Measurements from ENCODE around the gene PLAAT2.
A peak's percentile ranks its signal among the peaks of the same experiment; 100 is the strongest.

PLAAT2 gene

DNA sequence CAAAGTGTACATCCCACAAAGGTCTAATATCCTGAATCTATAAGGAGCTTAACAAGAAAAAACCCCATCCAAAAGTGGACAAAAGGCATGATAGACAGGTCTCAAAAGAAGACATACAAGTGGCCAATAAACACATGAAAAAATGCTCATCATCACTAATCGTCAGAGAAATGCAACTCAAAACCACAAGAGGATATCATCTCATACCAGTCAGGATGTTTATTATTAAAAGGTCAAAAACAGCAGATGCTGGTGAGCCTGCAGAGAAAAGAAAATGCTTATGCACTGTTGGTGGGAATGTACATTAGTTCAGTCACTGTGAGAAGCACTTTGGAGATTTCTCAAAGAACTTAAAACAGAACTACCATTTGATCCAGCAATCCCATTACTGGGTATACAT, 44.6 kb downstream of the PLAAT2 start:
- peak; percentile 68 for DNase-seq (ENCODE audit: low read depth)

DNA sequence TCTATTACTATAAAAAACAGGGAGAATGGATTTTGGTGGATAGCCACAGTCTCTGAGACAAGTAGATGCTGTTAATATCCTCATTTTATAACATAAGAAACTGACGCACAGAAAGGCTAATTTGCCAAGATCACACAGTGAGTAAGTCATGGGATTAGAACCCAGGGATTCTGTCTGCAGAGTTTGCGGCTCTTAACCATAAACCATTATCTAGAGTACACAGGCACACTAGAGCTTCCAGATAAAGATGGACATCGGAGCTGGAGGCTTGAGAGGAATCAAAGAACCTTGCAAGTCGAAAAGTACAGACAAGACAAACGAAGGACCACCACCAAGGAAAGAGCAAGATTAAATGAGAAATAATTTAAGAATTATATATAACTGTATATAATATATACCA, 46.0 kb downstream of the PLAAT2 start:
- DNase-seq (ENCODE audit: low read depth) = no peak

DNA sequence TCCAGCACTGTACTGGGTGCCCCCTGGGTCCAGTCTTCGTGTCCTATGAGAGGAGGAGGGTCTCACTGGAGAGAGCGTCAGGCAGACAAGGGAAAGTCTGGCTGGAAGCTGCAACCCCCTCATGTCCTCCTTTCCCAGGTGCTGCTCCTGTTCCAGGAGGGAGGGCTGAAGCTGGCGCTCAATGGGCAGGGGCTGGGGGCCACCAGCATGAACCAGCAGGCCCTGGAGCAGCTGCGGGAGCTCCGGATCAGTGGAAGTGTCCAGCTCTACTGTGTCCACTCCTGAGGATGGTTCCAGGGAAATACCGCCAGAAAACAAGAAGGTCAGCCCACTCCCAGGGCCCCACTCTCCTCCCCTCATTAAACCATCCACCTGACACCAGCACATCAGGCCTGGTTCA, 47.1 kb downstream of the PLAAT2 start:
- DNase-seq (ENCODE audit: low read depth) = no peak

GRCh38 chr11:63512816-63513215, 50.4 kb downstream of the PLAAT2 start:
- no peak for DNase-seq (ENCODE audit: low read depth)

DNA sequence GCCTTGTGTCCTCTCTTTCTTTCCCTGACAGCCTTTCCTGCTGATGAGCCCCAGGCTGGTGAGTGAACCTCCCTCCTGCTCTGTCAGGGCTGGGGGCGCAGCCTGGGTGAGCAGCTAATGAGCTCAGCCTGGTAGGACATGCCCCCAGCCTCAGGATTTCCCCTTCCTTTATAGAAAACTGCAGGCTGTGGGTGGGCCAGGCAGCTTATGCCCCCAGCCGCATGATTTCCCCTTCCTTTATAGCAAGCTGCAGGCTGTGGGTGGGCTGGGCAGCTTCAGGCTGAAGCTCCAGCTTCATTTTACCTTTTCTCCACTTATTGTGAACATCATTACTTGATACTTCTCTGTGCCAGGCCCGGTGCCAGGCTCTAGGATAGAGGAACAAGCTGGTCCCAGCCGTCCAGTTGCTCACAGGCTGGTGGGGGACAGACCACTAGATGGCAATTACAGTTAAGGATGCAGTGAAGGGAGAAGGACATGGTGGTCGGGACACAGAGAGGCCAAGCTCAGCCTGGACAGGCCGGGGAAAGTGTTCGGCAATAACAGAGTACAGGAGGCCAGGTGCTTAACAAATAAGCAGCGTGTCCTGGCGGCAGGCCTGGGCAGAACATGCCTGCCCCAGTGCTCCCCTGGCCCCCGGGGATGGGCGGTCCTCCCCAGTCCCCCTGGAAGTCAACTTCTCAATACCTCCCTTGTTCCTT, 52.0 kb downstream of the PLAAT2 start:
- DNase-seq (ENCODE audit: low read depth) = no peak

GRCh38 chr11:63510360-63511047, 52.7 kb downstream of the PLAAT2 start:
- DNase-seq (ENCODE audit: low read depth) = peak; percentile 83

- no peak for DNase-seq (ENCODE audit: low read depth)
Observed at GRCh38 chr11:63508745-63509144, 54.4 kb downstream of the PLAAT2 start.

DNA sequence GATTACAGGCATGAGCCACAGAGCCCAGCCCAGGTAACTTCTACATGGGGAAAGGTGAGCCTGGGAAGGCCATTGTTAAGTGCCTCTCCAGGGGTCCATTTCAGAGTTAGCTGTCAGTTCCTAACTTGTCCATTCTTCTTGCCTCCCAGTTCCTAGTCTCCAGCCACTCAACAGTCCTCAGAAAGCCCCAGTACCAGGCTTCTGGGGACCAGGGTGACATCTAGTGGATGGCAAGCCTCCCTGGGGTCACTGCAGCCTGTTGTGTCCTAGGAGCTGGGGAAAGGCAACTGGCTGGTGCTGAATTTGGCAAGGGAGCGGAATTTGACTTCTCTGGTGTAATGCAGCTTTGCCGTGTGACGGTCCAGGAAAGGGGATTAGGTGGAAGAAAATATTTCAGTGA, 55.2 kb downstream of the PLAAT2 start:
- peak; percentile 14 for DNase-seq (ENCODE audit: low read depth)

GRCh38 chr11:63507511-63507910, 55.7 kb downstream of the PLAAT2 start:
- DNase-seq (ENCODE audit: low read depth) = no peak

DNA sequence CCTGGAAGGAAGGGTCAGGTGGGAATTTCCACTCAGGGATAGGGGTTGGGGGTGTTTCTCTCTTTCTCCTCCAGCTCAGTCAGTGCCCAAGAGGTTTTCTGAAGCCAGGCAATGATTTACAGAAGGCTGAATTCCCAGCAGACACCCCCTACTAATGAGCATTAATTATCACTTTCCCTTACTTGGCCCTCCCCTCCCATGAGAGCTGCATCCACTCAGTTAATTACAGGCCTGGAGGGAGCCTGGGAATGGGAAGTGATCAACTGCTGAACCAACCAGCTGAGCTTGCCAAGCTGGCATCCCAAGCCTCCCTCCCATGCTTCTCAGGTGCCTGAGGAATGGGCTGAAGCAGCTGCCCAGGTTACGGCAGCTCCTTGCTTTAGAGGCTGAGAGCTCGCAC, 56.3 kb downstream of the PLAAT2 start:
- DNase-seq (ENCODE audit: low read depth) = no peak

GRCh38 chr11:63505857-63506528, 57.2 kb downstream of the PLAAT2 start, which contains the start of gene LGALS12:
Gene LGALS12 (plus strand): TSS chr11:63506084. CDS start chr11:63506459, 375 bp downstream.
- no peak for DNase-seq (ENCODE audit: low read depth)

- peak; percentile 51 for DNase-seq (ENCODE audit: low read depth)
Observed at GRCh38 chr11:63504933-63505586, 58.1 kb downstream of the PLAAT2 start.

- DNase-seq (ENCODE audit: low read depth) = no peak
Observed at GRCh38 chr11:63504054-63504453, 59.1 kb downstream of the PLAAT2 start.

DNA sequence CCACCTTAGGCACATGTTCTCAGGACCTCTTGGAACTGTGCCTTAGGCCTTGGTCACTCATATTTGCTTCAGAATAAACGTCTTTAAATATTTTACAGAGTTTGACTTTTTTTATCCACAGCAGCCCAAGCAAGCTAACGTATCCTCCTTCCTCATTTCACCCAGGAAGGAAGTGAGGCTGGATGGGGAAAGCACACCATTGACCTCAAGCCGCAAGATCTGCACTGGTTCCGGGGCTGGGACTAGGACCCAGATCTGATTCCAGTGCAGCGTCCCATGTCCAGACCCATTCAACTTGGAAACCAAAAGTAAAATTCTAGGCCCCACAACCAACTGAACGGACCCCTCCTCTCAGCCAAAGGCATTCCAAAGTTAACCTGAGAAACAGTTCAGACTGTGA, 59.7 kb downstream of the PLAAT2 start:
- no peak for DNase-seq (ENCODE audit: low read depth)

All from fibroblast of gingiva (primary cell).